GM23338 (cell line): ENCODE data around the gene CCDC157.

ENCODE experiments used
- CREB1 ChIP-seq: fragments of 250-450 bp; sonication (Bioruptor Pico); IDR thresholded peaks from 2 replicates; pipeline ENCODE4 v1.5.0; 2020; ENCODE audit warnings: low read depth, mild to moderate bottlenecking, moderate library complexity
- CTCF ChIP-seq, 2 experiments: fragments of 200-600 bp in 1 of 2; sonication (generic) in 1 of 2; conservative IDR thresholded peaks; 2 replicates each; pipeline versions ENCODE4 v1.5.1 to v1.6.1; 2016 to 2017; ENCODE audit warnings: antibody characterized with exemption in 2 of 2, low read depth in 2 of 2, mild to moderate bottlenecking in 2 of 2, moderate library complexity in 1 of 2
- EZH2 ChIP-seq: fragments of 200-600 bp; sonication (generic); IDR thresholded peaks from one replicate; pipeline ENCODE4 v1.8.0; 2017; ENCODE audit warnings: antibody characterized with exemption, mild to moderate bottlenecking, low read depth; ENCODE audit not compliant: unreplicated experiment
- POLR2AphosphoS5 ChIP-seq: IDR thresholded peaks from 2 replicates; pipeline ENCODE4 v1.6.1; 2016; ENCODE audit warnings: antibody characterized with exemption, low read depth
- REST ChIP-seq: IDR thresholded peaks from one replicate; pipeline ENCODE4 v1.6.1; 2018; ENCODE audit warnings: antibody characterized with exemption; ENCODE audit not compliant: unreplicated experiment

- TF ChIP-seq REST: no peak
- no peak for TF ChIP-seq CTCF (conservative IDR thresholded peaks at IDR 0.05; ENCODE audit: low read depth in 2 of 2)
- no peak for TF ChIP-seq CREB1 (CRISPR knock-in tag)
- TF ChIP-seq EZH2: no peak
- no peak for TF ChIP-seq POLR2AphosphoS5
These were observed 48.9 kb downstream of the CCDC157 start for GRCh38 chr22:30405731-30406130.
